ENCODE measurements around the gene UST.
"Not testable (repeated sequence)": the region's sequence is repeated elsewhere in the genome, so short reads cannot be mapped to it uniquely, and the experiment has no call there.

UST gene

DNA sequence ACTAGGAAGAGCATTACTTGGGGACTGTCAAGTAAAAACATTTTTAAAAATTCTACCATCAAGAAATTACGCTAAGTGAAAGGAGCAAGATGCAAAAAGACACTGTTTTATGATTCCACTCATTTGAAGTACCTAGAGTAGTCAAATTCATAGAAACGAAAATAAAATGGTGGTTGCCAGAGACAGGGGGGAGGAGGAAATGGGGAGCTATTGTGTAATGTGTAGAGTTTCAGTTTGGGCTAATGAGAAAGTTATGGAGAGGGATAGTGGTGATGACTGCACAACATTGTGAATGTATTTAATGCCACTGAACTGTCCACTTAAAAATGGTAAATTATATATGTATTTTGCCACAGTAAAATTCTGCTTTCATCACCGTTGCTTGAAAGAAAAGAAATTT, 83.8 kb downstream of the UST start:
- in situ Hi-C loops (cut with MboI; ENCODE audit: low sequenced_read_pairs), result no loop called here

DNA sequence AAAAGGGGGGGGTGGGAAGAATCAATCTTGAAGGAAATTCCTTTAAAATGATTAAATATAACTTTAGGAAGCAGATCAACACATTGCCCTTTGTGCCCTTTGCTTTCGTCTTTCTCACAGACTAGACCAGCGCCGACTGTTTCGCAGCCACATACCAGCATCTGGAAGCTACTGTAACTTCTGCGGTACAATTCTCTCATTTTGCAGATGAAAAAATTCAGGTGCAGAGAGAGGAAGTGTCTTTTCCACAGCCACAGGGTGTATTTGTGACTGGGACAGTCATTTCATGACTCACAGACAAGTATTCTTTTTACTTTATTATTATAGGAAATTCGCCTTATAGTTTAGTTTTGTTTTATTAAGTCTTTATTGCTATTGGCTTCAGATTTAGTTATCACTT, 84.2 kb downstream of the UST start:
- in situ Hi-C loops (cut with MboI; ENCODE audit: low sequenced_read_pairs), result no loop called here

DNA sequence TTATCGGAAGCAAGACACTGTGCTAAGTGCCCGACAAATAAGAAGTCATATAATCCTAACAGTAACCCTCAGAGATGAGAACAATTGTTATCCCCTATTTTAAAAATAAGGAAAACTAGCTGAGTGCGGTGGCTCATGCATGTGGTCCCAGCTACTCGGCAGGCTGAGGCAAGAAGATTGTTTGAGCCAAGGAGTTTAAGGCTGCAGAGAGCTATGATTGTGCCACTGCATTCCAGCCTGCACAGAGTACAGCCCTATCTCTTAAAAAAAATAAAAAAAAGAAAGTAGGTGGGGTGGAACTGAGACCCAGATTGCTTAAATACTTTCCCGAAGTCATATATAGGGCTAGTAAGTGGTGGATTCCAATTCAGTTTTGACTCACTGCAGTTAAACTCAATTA, 84.7 kb downstream of the UST start:
- in situ Hi-C loops (cut with MboI; ENCODE audit: low sequenced_read_pairs), result no loop called here

GRCh38 chr6:148835920-148836441, 89.2 kb downstream of the UST start:
- in situ Hi-C loops (cut with MboI; ENCODE audit: low sequenced_read_pairs), result no loop called here

DNA sequence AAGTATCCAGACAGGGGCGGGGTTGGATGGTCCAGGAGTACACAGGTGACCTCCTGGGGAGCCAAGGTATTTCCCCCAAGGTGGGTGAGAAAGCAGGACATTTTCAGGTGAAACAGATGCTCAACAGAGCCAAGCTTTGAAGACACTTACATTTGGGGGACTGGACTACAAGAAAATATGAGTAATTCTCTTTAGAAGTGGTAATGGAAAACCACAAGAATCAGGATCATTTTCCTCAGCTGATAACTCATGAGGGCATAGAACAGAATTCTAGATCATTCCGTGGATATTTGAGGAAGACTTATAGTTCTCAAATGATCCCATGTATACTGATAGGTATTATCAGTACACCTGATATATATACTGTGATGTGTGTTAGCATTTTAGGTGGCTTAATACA, 89.9 kb downstream of the UST start:
- in situ Hi-C loops (cut with MboI; ENCODE audit: low sequenced_read_pairs), result no loop called here

DNA sequence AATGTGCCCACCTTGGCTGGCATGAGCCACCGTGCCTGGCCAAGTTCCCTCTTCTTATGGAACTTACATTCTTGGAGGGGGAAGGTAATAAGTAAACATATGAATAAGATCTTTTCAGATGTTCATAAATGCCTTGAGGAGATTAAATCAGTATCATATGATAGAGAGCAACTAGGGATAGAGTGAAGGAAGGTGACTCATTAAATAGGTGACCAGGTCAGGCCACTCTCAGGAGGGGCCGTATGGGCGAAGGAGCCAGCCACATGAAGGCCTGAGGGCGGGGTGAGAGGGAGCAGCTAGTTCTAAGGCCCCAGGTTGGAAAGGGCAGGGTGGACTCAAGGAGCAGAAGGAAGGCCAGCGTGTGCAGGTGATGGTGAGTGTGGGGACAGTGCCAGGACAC, 91.1 kb downstream of the UST start:
- in situ Hi-C loops (cut with MboI; ENCODE audit: low sequenced_read_pairs), result no loop called here

- in situ Hi-C loops (cut with MboI; ENCODE audit: low sequenced_read_pairs), result no loop called here
These were observed 92.2 kb downstream of the UST start for GRCh38 chr6:148839044-148839443.

DNA sequence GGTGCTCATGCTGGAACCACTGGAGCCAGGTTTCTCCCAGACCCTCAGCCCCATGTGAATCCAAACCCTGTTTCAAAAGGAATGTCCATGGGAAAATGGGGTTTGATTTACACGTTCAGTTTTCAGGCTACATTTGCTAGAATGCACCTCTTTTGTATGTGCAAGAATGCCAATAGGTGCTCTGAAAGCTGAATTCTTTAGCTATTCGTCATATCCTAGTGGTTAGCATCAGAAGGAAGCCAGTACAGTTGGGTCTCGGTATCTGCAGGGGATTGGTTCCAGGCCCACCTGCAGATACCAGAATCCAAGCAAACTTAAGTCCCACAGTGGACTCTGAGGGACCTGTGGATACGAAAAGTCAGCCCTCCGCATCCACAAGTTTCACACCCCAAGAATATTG, 93.4 kb downstream of the UST start:
- in situ Hi-C loops (cut with MboI; ENCODE audit: low sequenced_read_pairs), result no loop called here

DNA sequence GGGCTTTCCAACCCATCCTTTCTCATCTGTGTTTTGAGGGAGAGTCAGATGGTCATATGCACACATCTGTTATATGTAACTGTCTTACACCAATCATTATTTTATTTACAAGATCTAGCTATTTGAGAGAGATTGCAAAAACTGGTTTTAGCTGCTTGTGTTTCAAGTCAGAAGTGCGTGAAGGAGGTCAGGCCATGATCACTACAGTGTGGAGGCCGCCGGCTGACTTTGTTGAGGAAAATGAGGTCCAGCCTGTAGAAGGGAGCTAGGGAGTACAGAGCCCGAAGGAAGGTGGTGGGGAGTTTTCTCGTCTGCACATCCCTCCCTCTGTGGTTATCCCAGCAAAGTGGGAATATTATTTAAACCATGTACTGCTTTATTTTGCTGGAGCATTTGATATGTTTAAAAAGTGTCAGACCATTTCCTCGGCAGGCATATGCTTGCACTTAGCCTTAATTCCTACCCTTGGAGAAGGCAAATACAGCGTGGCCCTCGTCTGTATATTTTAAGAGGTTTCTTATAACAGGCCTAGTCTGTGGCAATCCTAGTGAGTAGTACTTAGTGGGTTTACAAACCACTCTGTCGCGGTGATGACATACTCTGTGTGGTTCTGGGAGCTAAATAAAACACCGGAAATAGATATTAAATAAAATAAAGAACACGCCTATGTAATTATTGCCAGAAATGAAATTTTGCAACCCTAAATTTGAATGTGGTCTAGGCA, 95.6 kb downstream of the UST start:
- in situ Hi-C loops (cut with MboI; ENCODE audit: low sequenced_read_pairs), result no loop called here

DNA sequence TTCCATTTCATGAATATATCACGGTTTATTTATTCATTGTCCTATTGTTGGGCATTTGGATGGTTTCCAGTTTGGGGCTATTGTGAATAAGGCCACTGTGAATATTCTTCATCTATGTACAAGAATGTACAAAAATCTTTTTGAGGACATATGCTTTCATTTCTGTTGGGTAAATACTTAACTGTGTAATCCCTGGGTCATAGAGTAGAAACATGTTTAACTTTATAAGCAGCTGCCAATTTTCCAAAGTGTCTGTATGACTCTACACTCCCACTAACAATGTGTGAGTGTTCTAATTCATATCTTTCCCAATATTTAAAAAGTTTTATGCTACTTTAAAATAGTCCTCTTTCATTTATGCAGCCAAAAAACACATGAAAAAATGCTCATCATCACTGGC, 98.6 kb downstream of the UST start:
- in situ Hi-C loops (cut with MboI; ENCODE audit: low sequenced_read_pairs), result no loop called here

- in situ Hi-C loops (cut with MboI; ENCODE audit: low sequenced_read_pairs), result no loop called here
These were observed 100.2 kb downstream of the UST start for GRCh38 chr6:148846778-148847761.

GRCh38 chr6:148848915-148849314, 102.1 kb downstream of the UST start:
- in situ Hi-C loops (cut with MboI; ENCODE audit: low sequenced_read_pairs), result no loop called here

DNA sequence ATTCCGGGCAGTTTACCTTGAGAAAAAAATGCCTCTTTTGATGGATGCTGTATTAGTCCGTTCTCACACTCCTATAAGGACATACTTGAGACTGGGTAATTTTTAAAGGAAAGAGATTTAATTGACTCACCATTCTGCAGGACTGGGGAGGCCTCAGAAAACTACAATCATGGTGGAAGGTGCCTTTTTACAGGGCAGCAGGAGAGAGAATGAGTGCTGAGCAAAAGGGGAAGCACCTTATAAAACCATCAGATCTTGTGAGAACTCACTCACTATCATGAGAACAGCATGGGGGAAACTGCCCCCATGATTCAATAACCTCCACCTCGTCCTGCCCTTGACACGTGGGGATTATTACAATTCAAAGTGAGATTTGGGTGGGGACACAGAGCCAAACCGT, 102.6 kb downstream of the UST start:
- in situ Hi-C loops (cut with MboI; ENCODE audit: low sequenced_read_pairs), result not testable (repeated sequence)

DNA sequence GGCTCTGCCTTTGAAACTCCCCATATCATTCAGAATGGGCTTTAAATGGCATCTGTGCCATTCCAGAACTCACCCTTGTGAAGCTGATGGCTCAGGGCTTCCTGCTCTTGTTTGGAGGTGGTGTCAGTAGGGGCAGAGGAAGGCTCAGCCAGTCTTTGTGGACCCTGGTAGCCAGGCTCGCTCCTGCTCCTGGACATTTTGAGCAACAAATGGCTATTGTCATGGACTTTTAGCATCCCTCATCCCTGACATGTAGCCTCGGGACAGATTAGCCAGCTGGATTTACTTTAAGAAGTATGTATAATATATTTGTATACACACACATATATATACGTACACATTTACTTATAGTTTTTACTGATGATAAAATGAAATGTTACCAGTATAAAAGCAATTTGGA, 104.1 kb downstream of the UST start:
- in situ Hi-C loops (cut with MboI; ENCODE audit: low sequenced_read_pairs), result no loop called here

- in situ Hi-C loops (cut with MboI; ENCODE audit: low sequenced_read_pairs), result no loop called here
These were observed 105.1 kb downstream of the UST start for GRCh38 chr6:148851683-148852556.

DNA sequence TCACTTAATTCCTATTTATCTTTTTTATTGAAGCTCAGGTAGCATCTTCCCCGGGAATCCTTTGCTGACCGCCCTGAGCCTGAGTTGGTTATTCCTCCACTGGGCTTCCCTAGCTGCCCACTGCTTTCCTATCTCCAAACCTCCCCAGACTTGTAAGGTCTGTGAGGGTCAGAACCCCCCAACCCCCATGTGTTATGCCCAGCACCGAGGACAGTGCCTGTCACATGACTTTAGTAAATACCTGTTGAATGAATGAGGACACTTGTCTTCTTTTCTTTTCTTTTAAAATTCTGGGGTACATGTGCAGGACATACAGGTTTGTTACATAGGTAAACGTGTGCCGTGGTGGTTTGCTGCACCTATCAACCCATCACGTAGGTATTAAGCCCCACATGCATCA, 105.9 kb downstream of the UST start:
- in situ Hi-C loops (cut with MboI; ENCODE audit: low sequenced_read_pairs), result no loop called here

- in situ Hi-C loops (cut with MboI; ENCODE audit: low sequenced_read_pairs), result not testable (repeated sequence)
These were observed 106.3 kb downstream of the UST start for GRCh38 chr6:148853113-148853512.

- in situ Hi-C loops (cut with MboI; ENCODE audit: low sequenced_read_pairs), result no loop called here
These were observed 107.3 kb downstream of the UST start for GRCh38 chr6:148854096-148854495.

DNA sequence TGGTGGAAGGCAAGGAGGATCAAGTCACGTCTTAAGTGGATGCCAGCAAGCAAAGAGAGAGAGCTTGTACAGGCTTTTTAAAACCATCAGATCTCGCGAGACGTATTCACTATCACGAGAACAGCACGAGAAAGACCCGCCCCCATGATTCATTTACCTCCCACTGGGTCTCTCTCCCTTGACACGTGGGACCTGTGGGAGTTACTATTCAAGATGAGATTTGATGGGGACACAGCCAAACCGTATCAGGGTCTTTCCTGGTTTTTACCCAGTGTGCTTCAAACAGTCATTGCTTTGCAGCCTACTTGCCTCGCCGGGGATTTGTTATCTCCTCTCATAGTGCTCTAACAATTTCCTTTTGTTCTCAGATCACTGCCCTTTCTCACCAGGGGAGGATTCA, 108.2 kb downstream of the UST start:
- in situ Hi-C loops (cut with MboI; ENCODE audit: low sequenced_read_pairs), result no loop called here

GRCh38 chr6:148855744-148856143, 108.9 kb downstream of the UST start:
- in situ Hi-C loops (cut with MboI; ENCODE audit: low sequenced_read_pairs), result no loop called here

DNA sequence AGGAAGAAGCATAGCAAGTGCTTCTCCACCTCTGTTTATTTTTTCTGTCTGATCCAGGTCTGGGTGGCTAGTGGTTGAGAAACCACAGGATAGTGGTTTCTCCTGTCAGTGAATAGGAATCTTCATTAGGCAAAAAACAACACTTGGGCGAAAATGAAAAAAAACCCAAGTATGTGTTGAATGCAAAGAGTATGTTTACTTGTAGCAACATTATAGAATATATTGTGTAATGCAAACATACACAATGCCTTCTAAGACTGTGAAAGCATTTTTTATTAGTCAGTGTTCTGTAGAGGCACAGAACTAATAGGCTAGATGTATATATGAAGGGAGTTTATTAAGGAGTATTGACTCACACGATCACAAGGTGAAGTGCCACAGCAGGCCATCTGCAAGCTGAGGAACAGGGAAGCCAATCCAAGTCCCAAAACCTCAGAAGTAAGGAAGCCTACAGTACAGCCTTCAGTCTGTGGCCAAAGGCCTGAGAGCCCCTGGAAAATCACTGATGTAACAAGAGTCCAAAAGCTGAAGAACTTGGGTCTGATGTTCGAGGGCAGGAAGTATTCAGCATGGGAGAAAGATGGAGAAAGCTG, 111.1 kb downstream of the UST start:
- in situ Hi-C loops (cut with MboI; ENCODE audit: low sequenced_read_pairs), result no loop called here
